H9 (cell line): Measurements from ENCODE around the gene LGALS7. TPM values are rescaled to one million over a fixed set of nuclear protein-coding genes. Genes with fewer than 3 reads are reported as not detected.

Source experiments
- DNase-seq: peaks from one replicate; pipeline ENCODE4 v3.0.0-alpha.2; 2017
- H2AFZ ChIP-seq: one replicate; pipeline ENCODE4 v1.6.1; 2013; ENCODE audit warnings: mild to moderate bottlenecking, low read length, control low read depth, moderate library complexity
- H2AK5ac ChIP-seq: 2 replicates; pipeline ENCODE4 v1.6.1; 2013; ENCODE audit warnings: low read length, control low read depth, mixed read lengths; ENCODE audit not compliant: insufficient read length
- H2BK120ac ChIP-seq: one replicate; pipeline ENCODE4 v1.6.1; 2013; ENCODE audit warnings: low read depth, mild to moderate bottlenecking, low read length, control low read depth, inconsistent platforms; ENCODE audit not compliant: poor library complexity, severe bottlenecking
- H2BK12ac ChIP-seq: 2 replicates; pipeline ENCODE4 v1.6.1; 2013; ENCODE audit warnings: low read length, control low read depth, mixed read lengths, low read depth; ENCODE audit not compliant: insufficient read length
- H2BK15ac ChIP-seq: 2 replicates; pipeline ENCODE4 v1.6.1; 2013; ENCODE audit warnings: low read depth, low read length, control low read depth
- H2BK20ac ChIP-seq: one replicate; pipeline ENCODE4 v1.6.1; 2013; ENCODE audit warnings: low read depth, mild to moderate bottlenecking, low read length, control low read depth, inconsistent platforms; ENCODE audit not compliant: poor library complexity, severe bottlenecking
- H2BK5ac ChIP-seq: 2 replicates; pipeline ENCODE4 v1.6.1; 2013; ENCODE audit warnings: low read length, control low read depth, mixed read lengths; ENCODE audit not compliant: insufficient read length
- H3K14ac ChIP-seq: 2 replicates; pipeline ENCODE4 v1.6.1; 2013; ENCODE audit warnings: low read length, control low read depth; ENCODE audit not compliant: insufficient read depth
- H3K18ac ChIP-seq: 2 replicates; pipeline ENCODE4 v1.6.1; 2013; ENCODE audit warnings: low read depth, mild to moderate bottlenecking, mixed read lengths, low read length, control low read depth; ENCODE audit not compliant: insufficient read length
- H3K23ac ChIP-seq: 2 replicates; pipeline ENCODE4 v1.6.1; 2013; ENCODE audit warnings: low read length, control low read depth, mixed read lengths, low read depth; ENCODE audit not compliant: insufficient read length
- H3K23me2 ChIP-seq: 2 replicates; pipeline ENCODE4 v1.6.1; 2013; ENCODE audit warnings: low read depth, mild to moderate bottlenecking, mixed read lengths, low read length, control low read depth; ENCODE audit not compliant: insufficient read length, poor library complexity, severe bottlenecking
- H3K27ac ChIP-seq: 2 replicates; pipeline ENCODE4 v1.5.1; 2013; ENCODE audit warnings: low read length, control low read depth, mixed read lengths, low read depth; ENCODE audit not compliant: insufficient read length
- H3K27me3 ChIP-seq: 2 replicates; pipeline ENCODE4 v1.6.1; 2013; ENCODE audit warnings: low read length, control low read depth, inconsistent platforms; ENCODE audit not compliant: insufficient read depth
- H3K4ac ChIP-seq: 2 replicates; pipeline ENCODE4 v1.6.1; 2013; ENCODE audit warnings: low read depth, mild to moderate bottlenecking, control low read depth, inconsistent platforms, low read length, moderate library complexity
- H3K4me1 ChIP-seq: 2 replicates; pipeline ENCODE4 v1.6.1; 2013; ENCODE audit warnings: low read length, control low read depth, inconsistent platforms; ENCODE audit not compliant: insufficient read depth
- H3K4me2 ChIP-seq: 2 replicates; pipeline ENCODE4 v1.6.1; 2013; ENCODE audit warnings: low read length, control low read depth, mixed read lengths; ENCODE audit not compliant: insufficient read length, insufficient read depth
- H3K56ac ChIP-seq: 2 replicates; pipeline ENCODE4 v1.6.1; 2013; ENCODE audit warnings: low read depth, mild to moderate bottlenecking, mixed read lengths, low read length, control low read depth; ENCODE audit not compliant: insufficient read length
- H3K79me1 ChIP-seq: 2 replicates; pipeline ENCODE4 v1.6.1; 2013; ENCODE audit warnings: low read depth, mild to moderate bottlenecking, moderate library complexity, low read length, control low read depth, inconsistent platforms; ENCODE audit not compliant: insufficient read depth, poor library complexity, severe bottlenecking
- H3K79me2 ChIP-seq: 2 replicates; pipeline ENCODE4 v1.6.1; 2013; ENCODE audit warnings: low read length, control low read depth, inconsistent platforms; ENCODE audit not compliant: insufficient read depth
- H3K9ac ChIP-seq: 2 replicates; pipeline ENCODE4 v1.6.1; 2013; ENCODE audit warnings: low read length, control low read depth, mixed read lengths; ENCODE audit not compliant: insufficient read length; ENCODE audit errors: extremely low read depth
- H3K9me3 ChIP-seq: one replicate; pipeline ENCODE4 v1.6.1; 2013; ENCODE audit warnings: low read depth, low read length, inconsistent platforms; ENCODE audit not compliant: control insufficient read depth
- H3T11ph ChIP-seq: one replicate; pipeline ENCODE4 v1.6.1; 2013; ENCODE audit warnings: mild to moderate bottlenecking, low read length, control low read depth, inconsistent platforms
- H4K20me1 ChIP-seq: one replicate; pipeline ENCODE4 v1.6.1; 2013; ENCODE audit not compliant: control insufficient read depth, insufficient read length, insufficient read depth
- H4K5ac ChIP-seq: 2 replicates; pipeline ENCODE4 v1.6.1; 2013; ENCODE audit warnings: low read depth, mild to moderate bottlenecking, mixed read lengths, low read length, control low read depth; ENCODE audit not compliant: insufficient read length
- H4K8ac ChIP-seq: replicated peaks from 2 replicates; pipeline ENCODE4 v1.6.1; 2013; ENCODE audit warnings: low read length, control low read depth, mixed read lengths, low read depth; ENCODE audit not compliant: insufficient read length
- H4K91ac ChIP-seq: 2 replicates; pipeline ENCODE4 v1.6.1; 2013; ENCODE audit warnings: low read depth, mild to moderate bottlenecking, moderate library complexity, mixed read lengths, low read length, control low read depth; ENCODE audit not compliant: insufficient read length
- H3K27ac Mint-ChIP-seq, 3 experiments: 2 replicates in 2 of 3; 3 replicates in 1 of 3; pipeline ENCODE4 v1.8.0; 2020 to 2021; ENCODE audit warnings: mixed read lengths in 3 of 3, mild to moderate bottlenecking in 1 of 3, moderate library complexity in 1 of 3
- H3K27me3 Mint-ChIP-seq: 2 replicates; pipeline ENCODE4 v1.8.0; 2021; ENCODE audit warnings: low read depth, mild to moderate bottlenecking, moderate library complexity, mixed read lengths
- H3K36me3 Mint-ChIP-seq, 3 experiments: 2 replicates in 2 of 3; 3 replicates in 1 of 3; pipeline ENCODE4 v1.8.0; 2020 to 2021; ENCODE audit warnings: low read depth in 3 of 3, mixed read lengths in 3 of 3; ENCODE audit not compliant: insufficient read depth in 1 of 3
- H3K4me1 Mint-ChIP-seq, 2 experiments: 2 replicates each; pipeline ENCODE4 v1.8.0; 2020; ENCODE audit warnings: mixed read lengths in 2 of 2
- H3K4me3 Mint-ChIP-seq, 2 experiments: 2 replicates in 1 of 2; 3 replicates in 1 of 2; pipeline ENCODE4 v1.8.0; 2020 to 2021; ENCODE audit warnings: mild to moderate bottlenecking in 2 of 2, mixed read lengths in 2 of 2, moderate library complexity in 1 of 2
- H3K9me3 Mint-ChIP-seq, 2 experiments: 2 replicates in 1 of 2; 3 replicates in 1 of 2; pipeline ENCODE4 v1.8.0; 2020; ENCODE audit warnings: mild to moderate bottlenecking in 2 of 2, mixed read lengths in 2 of 2, moderate library complexity in 1 of 2
- WGBS: extraction: QIAGEN DNeasy Blood & Tissue Kit; methylation state at CpG from one replicate; pipeline ENCODE4 v1.1.7; 2013; ENCODE audit warnings: missing lambda C conversion rate, low lambda C conversion rate, mixed read lengths; ENCODE audit not compliant: insufficient read length; ENCODE audit errors: extremely low coverage; 5-methylcytosine and 5-hydroxymethylcytosine counted together
- total RNA-seq: library from RNA; stranded (reverse); gene quantifications from 2 replicates; pipeline ENCODE4 v1.2.1, GENCODE V29; 2021
- TF ChIP-seq, protein P1 (sequence below): fragments of 200-600 bp; sonication (generic); conservative IDR thresholded peaks from 3 replicates; pipeline ENCODE4 v1.8.0; 2021; ENCODE audit warnings: antibody characterized with exemption, mild to moderate bottlenecking

Gene LGALS7
- total RNA-seq, 1 experiment from 2014 or later = not detected

DNA sequence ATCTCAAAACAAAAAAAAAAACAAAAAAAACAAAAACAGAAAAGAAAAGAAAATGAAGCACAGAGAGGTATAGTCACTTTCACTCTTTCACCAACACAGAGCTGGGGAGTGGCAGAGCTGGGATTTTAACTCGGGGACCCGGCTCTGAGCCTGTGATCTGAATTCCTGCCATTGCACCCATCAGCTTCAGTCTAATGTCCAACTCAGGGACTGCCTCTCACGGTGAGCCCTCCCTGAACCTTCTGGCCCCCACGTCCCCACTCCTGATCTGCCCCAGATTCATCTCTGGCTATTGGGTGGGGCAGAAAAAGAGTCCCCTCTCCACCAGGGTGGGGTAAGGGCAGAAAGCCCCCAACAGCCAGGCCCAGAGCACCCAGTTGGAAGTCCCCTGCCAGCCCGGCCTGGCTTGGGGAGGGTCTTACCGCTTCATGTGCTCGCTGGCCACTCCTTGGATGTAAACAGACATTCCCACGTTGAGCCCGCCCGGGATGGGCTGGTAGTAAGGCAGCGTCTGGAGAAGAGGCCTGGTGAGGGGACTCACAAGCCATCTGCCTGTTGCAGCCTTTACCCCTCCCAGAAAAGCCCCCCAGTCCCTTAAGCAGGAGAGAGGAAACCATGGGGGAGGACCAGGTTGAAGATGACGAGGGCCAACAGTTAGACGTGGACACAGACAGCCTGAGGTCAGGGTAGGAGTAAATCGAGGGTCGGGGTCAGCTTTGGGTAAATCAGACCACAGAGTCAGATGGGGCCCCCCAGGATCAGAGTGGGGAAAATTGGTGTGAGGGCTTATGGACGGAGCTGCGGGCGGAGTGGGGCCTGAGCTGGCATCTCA lies 38.9 kb upstream of the LGALS7 start:
- peaks cover 15 to 22% (median 19%) of the 10 kb centered on the region in 3 experiments; a peak in 6 of 7 replicates for H3K36me3 Mint-ChIP-seq
- H3K14ac ChIP-seq = no peak overlapping the region
- no peak overlapping the region for H3K4me2 ChIP-seq
- peaks cover 0 to 3% of the 10 kb centered on the region in 2 experiments; a peak in 1 of 5 replicates for H3K9me3 Mint-ChIP-seq
- no peak overlapping the region for H3K9ac ChIP-seq
- H2BK15ac ChIP-seq = no peak overlapping the region
- H3K79me2 ChIP-seq = no peaks in the 10 kb centered on the region
- peak overlapping the region in 1 of 3 experiments; percentile 41; a peak in 3 of 7 replicates for H3K27ac Mint-ChIP-seq
- WGBS = no CpG with 5 or more reads among the region's 18 CpGs
- no peaks in the 10 kb centered on the region for H3K27me3 ChIP-seq
- H3K27me3 Mint-ChIP-seq = peaks cover 2% of the 10 kb centered on the region
- H2BK12ac ChIP-seq = no peak overlapping the region
- H2AK5ac ChIP-seq = no peak overlapping the region
- H3K27ac ChIP-seq = no peak overlapping the region
- H3K79me1 ChIP-seq = no peaks in the 10 kb centered on the region
- H3K23ac ChIP-seq = no peak overlapping the region
- no peak overlapping the region for H4K91ac ChIP-seq
- H3K4me3 Mint-ChIP-seq = no peak overlapping the region
- H3K4ac ChIP-seq = no peak overlapping the region
- no peak overlapping the region for H3K56ac ChIP-seq
- no peak overlapping the region for H2BK5ac ChIP-seq
- H3T11ph ChIP-seq = no peak overlapping the region
- peaks cover 0 to 3% of the 10 kb centered on the region in 2 experiments; a peak in 1 of 4 replicates for H3K4me1 Mint-ChIP-seq
- no peak overlapping the region for H2BK20ac ChIP-seq
- H2BK120ac ChIP-seq = no peak overlapping the region
- no peaks in the 10 kb centered on the region for H3K23me2 ChIP-seq
- no peak overlapping the region for H4K5ac ChIP-seq
- no peak for DNase-seq
- no peaks in the 10 kb centered on the region for H3K9me3 ChIP-seq
- no peaks in the 10 kb centered on the region for H3K4me1 ChIP-seq
- H2AFZ ChIP-seq = no peak overlapping the region
- TF ChIP-seq, protein P1, sequence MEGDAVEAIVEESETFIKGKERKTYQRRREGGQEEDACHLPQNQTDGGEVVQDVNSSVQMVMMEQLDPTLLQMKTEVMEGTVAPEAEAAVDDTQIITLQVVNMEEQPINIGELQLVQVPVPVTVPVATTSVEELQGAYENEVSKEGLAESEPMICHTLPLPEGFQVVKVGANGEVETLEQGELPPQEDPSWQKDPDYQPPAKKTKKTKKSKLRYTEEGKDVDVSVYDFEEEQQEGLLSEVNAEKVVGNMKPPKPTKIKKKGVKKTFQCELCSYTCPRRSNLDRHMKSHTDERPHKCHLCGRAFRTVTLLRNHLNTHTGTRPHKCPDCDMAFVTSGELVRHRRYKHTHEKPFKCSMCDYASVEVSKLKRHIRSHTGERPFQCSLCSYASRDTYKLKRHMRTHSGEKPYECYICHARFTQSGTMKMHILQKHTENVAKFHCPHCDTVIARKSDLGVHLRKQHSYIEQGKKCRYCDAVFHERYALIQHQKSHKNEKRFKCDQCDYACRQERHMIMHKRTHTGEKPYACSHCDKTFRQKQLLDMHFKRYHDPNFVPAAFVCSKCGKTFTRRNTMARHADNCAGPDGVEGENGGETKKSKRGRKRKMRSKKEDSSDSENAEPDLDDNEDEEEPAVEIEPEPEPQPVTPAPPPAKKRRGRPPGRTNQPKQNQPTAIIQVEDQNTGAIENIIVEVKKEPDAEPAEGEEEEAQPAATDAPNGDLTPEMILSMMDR = no peak
- H4K20me1 ChIP-seq = no peaks in the 10 kb centered on the region
- H4K8ac ChIP-seq = no peak overlapping the region
- no peak overlapping the region for H3K18ac ChIP-seq
